GM18511 (cell line): Measurements from ENCODE around the gene SACM1L.

Source experiments
- ATAC-seq: cut with Tn5 transposase; IDR thresholded peaks from one replicate; pipeline ENCODE4 v1.9.1; 2021; ENCODE audit warnings: mild to moderate bottlenecking, moderate library complexity; ENCODE audit not compliant: unreplicated experiment

The SACM1L gene

GRCh38 chr3:45762647-45763302 is 73.6 kb downstream of the SACM1L start:
- no peak for ATAC-seq

GRCh38 chr3:45763303-45763675 is 74.1 kb downstream of the SACM1L start:
- ATAC-seq: no peak

- ATAC-seq: no peak
Observed at GRCh38 chr3:45765266-45765851, 76.2 kb downstream of the SACM1L start.

- no peak for ATAC-seq
Observed at GRCh38 chr3:45765958-45766357, 76.8 kb downstream of the SACM1L start.

GRCh38 chr3:45771166-45771775 is 82.1 kb downstream of the SACM1L start:
- no peak for ATAC-seq

GRCh38 chr3:45771831-45772230 is 82.6 kb downstream of the SACM1L start:
- no peak for ATAC-seq

- no peak for ATAC-seq
Observed at GRCh38 chr3:45772341-45773035, 83.3 kb downstream of the SACM1L start.

GRCh38 chr3:45773072-45773471 is 83.9 kb downstream of the SACM1L start:
- ATAC-seq: no peak

GRCh38 chr3:45773714-45774449 is 84.7 kb downstream of the SACM1L start:
- no peak for ATAC-seq

GRCh38 chr3:45774581-45775521 is 85.7 kb downstream of the SACM1L start:
- no peak for ATAC-seq

- no peak for ATAC-seq
Observed at GRCh38 chr3:45775571-45776300, 86.5 kb downstream of the SACM1L start.

- ATAC-seq: no peak
Observed at GRCh38 chr3:45776301-45776595, 87.1 kb downstream of the SACM1L start.

GRCh38 chr3:45776611-45777010 is 87.4 kb downstream of the SACM1L start:
- ATAC-seq: no peak

GRCh38 chr3:45777111-45777745 is 88.0 kb downstream of the SACM1L start:
- no peak for ATAC-seq

- no peak for ATAC-seq
Observed at GRCh38 chr3:45777746-45778386, 88.7 kb downstream of the SACM1L start.

GRCh38 chr3:45778761-45779201 is 89.6 kb downstream of the SACM1L start:
- no peak for ATAC-seq

- ATAC-seq: no peak
Observed at GRCh38 chr3:45779746-45780735, 90.8 kb downstream of the SACM1L start.
